Activated CD4-positive, CD25-positive, alpha-beta regulatory T cell treated with anti-CD3 and anti-CD28 coated beads, Interleukin-2, amount 50 U/mL, for 16 hours (primary cell): ENCODE data around the gene ZBTB20.

ENCODE experiments used
- DNase-seq: peaks from one replicate; pipeline ENCODE4 v3.0.0-alpha.2; 2020; ENCODE audit warnings: low read depth, low spot score

Gene ZBTB20

DNA sequence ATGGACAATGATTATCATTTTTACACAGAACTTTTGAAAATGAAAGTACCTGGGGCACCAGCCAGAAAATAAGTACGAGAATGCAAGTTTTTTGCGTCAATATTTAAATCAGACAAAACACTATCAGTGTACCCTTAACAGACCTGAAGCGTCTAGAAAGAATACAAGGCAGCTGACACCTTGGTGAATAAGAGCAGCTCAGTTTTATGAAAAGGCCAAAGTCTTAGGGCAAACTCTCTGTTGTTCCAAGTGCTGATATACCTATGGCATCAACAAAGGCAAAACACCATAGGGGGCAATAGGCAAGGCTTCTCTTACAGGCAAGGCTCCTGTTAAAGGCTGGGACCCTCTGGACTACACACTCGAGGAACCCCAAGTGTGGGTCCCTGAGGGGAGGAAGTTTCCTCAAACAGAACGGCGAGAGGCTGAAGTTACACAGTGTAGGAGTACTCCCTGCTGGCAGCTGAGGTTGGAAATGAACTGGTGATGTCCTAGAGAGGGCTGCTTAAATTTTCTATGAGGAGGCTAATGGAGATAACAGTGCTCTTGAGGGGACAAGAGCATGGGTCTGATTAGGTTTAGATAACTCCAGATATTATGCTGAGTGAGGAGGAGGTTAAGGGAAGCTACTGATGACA, 562.2 kb downstream of the ZBTB20 start:
- no peak for DNase-seq

DNA sequence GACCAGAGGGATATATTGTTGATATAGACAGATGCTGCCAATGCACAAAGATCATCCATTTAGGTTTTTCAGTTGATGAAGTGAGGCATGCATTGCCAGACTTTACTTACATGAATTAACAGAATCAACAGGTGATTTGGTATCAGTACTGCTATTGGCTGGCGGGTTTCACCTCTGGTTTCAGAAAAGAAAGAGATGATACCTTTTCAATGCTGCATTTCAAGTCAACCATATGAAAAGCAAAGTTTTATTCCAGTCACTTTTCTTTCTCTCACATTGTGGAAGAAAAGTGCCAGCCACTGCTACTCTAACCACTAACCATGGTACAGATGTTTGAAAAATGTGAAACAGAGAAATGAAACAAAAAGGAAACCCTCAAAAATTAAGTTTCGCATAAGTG, 564.2 kb downstream of the ZBTB20 start:
- DNase-seq, result no peak

DNA sequence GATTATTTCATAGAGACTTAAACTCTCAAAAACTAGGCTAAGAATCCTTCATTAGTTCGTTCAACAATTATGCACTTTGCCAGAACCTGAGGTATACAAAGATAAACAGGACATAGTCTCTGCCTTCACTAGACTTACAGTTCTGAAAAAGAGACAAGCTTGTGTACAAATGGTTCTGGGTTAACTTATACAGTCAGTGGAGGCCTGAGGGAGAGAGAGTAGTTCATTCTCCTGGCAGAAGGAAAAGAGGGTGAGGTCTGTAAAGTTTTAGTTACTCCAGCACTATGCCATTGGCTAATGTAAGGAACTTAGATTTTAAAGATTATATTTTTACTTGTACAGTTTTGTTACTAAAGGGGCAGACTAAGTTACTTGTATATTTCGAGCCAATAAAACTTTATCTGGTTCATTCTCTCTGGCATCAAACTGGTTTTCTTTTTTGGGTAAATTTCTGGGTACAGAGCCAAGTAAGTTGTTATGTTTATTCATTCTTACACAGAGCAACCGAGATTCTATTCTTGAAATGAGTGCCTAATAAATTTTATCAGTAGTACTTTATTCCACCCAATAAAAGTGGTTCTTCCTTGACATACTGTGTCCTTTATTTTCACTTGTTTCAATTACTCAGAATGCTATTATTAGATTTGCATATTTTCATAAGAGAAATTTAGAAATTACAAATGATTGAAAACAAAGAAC, 574.6 kb downstream of the ZBTB20 start:
- DNase-seq, result no peak

GRCh38 chr3:114571363-114571762, 575.7 kb downstream of the ZBTB20 start:
- DNase-seq, result no peak

DNA sequence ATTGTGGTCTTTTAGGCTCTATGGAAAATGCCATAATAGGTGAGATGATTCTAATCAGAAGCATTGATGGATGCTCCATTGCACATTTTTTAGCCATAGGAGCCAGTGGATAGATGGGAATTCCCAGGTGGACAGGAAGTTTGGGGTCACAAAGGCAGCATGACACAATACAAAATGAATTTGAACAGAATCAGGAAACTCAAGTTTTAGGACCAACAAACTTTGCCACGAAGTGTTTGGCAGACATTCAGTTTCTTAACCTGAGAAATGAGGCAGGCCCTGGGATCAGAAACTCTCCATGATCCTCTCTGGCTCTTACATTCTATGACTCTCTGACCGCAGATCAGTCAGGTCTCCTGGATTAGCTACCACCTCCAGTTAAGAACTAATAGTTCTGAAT, 577.9 kb downstream of the ZBTB20 start:
- no peak for DNase-seq

- no peak for DNase-seq
These were observed 579.3 kb downstream of the ZBTB20 start for GRCh38 chr3:114567771-114568170.

DNA sequence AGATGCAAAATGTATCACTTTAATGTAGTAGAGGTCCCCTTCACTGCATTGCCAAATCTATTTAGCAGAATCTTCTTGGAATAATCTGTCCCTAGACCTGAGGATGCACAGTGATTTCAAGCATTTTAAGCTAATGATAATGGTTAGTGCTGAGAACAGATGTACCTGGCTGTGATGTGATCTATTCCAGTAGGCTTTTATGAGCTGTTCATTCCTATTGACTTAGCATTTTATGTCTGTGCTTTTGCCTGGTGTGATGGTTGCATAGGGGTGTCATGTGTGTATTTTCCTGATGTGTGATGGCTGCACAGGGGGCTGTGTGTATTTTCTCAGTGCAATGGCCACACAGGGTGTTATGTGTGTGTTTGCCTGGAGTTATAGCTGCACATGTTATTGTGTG, 580.3 kb downstream of the ZBTB20 start:
- DNase-seq, result no peak

- DNase-seq, result no peak
These were observed 580.8 kb downstream of the ZBTB20 start for GRCh38 chr3:114566162-114566755.

DNA sequence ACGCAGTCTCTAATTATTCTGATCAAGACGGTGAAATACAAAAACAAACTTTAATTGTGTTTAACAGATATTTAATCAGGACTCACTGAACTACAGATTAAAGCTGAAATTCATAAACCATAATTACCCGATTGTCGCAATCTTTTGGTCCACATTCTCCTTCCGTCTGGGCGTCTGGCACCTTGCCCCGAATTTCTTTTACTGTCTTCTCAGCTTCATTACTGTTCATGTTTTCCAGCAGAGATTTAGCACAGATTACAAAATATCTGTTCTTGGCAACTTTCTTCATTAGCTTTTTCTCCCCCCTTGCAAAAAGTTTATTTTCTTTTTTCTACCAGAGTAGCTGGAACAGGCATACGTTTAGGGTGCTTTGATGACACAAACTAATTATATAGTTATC, 581.9 kb downstream of the ZBTB20 start:
- no peak for DNase-seq

DNA sequence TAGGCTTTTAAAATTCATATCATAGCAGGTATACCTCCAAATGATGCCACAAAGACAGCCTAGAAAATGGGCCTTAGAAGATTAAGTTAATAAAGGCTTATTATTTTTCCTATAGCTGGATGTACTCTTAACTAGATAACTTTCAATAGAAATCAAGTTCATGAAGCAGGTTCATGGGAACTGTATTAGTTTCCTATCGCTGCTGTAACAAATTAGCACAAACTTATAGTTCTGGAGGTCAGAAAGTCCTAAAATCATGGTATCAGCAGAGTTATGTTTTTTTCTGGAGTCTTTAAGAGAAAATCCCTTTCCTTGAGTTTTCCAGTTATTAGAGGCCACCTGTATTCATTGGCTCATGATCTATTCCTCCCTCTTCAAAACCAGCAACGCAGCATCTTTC, 583.4 kb downstream of the ZBTB20 start:
- DNase-seq, result no peak

- DNase-seq, result no peak
These were observed 584.5 kb downstream of the ZBTB20 start for GRCh38 chr3:114562557-114562956.

DNA sequence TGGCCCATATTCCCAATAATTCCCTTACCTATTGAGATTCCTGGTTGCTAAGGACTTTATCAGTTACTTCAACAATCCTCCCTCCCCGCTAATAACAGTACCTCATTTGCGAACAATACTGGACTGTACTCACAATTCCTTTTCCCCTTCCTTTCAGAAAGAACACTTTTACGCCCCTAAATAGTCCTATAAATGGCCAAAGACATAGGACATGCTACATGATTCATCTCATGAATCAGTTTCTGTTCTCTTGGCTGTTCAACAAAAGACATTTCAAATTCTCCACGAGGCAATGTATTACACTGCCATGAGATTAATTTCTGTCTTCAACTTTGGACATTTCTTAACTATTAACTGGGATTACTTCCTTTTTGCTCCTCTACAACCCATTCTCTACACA, 588.8 kb downstream of the ZBTB20 start:
- no peak for DNase-seq

- no peak for DNase-seq
These were observed 589.3 kb downstream of the ZBTB20 start for GRCh38 chr3:114557791-114558190.

GRCh38 chr3:114556657-114557213, 590.4 kb downstream of the ZBTB20 start:
- no peak for DNase-seq

- no peak for DNase-seq
These were observed 592.4 kb downstream of the ZBTB20 start for GRCh38 chr3:114554731-114555130.

GRCh38 chr3:114553949-114554593, 593.0 kb downstream of the ZBTB20 start:
- DNase-seq, result no peak

- DNase-seq, result no peak
These were observed 594.6 kb downstream of the ZBTB20 start for GRCh38 chr3:114552527-114552812.

- DNase-seq, result no peak
These were observed 595.1 kb downstream of the ZBTB20 start for GRCh38 chr3:114551770-114552526.

GRCh38 chr3:114550165-114550564, 596.9 kb downstream of the ZBTB20 start:
- DNase-seq, result no peak

DNA sequence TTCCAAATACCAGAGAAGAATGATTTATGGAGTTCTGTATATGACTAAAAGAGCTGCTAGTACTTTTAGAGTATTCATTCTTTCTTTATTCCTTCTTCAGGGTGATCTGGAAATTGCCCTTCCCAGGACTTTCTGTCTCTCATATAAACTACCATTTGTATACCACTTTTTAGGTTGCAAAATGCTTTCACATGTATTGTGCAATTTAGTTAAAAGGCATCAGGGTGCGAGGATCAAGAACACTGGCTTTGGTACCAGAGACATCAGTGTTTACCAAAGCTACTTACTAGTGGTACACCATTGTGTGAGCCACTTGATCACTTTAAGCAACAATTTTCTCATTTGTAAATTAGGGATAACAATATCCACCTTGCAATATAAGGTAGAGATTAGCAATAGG, 601.9 kb downstream of the ZBTB20 start:
- no peak for DNase-seq

DNA sequence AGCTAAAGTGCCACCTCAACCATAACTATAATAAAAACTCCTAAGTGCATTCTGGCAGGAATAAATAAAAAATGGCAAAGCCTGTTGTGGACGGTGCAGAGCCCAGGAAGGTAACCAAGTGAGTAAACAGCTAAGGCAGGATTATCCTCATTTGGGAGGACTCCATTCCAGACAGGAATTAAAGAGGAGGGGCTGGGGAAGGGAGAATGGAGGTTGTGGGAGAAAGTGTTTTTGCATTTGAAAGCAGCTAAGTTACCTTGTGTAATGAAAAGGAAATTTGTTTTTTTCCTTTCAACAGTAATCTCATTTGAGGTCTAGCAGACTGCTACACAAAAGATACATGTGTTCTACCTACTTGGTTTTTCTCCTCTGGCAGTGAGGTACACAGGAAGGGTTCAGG, 604.7 kb downstream of the ZBTB20 start:
- DNase-seq, result no peak

GRCh38 chr3:114539525-114539924, 607.6 kb downstream of the ZBTB20 start:
- DNase-seq, result no peak
